ENCODE measurements around the gene HOOK1.
A peak's percentile ranks its signal among the peaks of the same experiment; 100 is the strongest.

Gene HOOK1

DNA sequence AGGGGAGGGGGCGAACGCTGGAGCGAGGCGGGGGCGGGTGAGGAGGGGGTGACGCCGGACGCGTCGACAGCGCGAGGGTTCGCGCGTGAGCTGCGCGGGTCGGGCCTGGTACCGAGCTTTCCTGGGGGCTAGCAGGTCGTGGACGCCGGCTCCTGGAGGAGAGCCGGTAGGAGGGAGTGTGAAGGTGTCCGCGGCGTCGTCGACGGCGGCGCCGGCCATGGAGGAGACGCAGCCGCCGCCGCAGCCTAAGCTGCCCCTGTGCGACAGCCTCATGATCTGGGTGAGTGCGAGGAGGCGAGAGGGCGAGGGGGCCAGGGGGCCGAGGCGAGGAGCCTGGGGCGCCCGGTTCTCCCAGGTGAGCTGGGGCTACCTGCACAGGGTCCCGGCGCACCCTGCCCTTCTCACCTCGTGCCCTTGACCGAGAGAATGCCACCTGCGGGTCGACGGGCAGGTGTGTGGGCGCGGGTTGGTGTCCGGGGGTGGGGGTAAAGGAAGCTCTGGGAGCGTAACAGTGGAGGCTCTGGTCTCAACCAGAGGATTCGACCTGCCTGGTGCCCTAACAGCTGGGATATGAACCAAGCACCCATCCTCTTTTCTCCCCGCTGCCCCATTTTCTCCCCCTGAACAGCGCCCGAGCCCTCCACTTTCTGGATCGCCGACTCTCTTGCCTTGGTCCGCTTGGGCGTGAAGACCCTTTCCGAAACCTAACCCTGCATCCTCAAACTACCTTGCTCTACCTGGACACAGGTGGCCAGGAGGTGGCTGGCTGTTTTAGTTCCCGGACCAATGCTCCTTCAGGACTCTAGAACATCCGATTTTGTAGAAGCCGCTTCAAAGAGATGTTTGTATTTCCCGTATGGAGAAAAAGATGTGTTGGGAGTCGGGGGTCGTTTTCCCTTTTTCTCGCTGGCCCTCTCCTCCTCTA is at the start of gene HOOK1:
Gene HOOK1, plus strand, starts transcription at position 49 of the 925 bp plus-strand sequence. Its CDS starts 169 bp downstream, at position 218.
- DNase-seq, result no peak

DNA sequence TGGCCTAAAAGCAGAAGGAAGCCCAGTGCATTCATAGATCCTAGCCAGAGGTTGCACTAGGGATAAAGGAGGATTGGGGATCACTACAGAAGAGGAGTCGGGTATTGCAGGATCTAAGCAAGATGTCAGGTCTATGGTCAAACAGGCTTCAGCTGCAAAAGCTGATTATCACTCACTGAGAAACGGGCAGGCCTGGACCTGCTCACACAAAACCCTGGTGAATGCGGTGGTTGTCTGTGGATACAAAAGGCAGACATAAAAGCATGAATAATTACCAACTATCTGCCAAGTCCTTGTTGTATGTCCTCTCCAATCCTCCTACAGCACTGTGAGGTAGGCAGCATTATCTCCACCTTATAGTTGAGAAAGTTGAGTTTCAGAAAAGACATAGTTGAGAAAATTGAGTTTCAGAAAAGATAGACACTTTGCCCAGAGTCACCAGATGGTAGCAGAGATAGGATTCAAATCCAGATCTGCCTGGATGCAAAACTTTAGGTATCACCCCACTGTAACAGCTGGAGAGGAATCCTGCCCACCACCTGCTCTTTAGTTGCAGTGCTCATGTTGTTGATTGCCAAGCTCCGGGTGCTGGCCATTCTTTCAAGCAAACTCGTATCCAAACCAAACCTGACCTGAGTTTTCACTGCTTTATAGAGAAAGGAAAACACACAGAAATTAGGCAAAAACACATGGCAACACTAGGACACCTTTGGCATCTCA is 49.6 kb upstream of the HOOK1 start:
- DNase-seq, result no peak

DNA sequence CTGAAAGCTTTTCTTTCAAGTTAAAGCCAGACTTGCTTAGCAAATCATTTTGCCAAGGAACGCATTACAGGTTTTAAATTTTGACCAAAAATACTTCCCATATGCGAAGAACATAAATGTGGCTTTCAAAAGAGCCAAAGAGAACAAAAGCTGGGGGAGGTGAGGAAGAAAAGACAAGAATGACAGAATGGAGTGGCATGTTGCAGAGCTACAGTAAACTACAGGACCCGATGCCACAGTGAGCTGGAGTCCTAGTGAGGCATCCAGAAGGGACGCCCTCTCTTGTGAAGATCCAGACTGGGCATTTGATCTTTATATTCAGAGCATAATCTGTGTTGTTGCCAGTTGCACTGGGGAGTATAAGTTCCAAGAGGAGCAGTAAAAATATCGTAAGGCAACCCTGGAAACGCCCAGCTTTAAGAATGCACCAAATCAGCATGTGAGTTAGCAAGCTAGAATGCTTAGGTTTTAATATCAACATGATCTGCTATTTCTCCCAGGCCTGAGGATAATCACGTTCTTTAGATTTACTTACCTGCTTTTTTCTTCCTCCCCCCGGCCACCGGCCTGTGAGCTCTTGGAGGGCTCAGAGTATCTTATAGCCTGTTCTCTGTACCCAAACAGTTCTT is 48.4 kb upstream of the HOOK1 start:
- DNase-seq, result no peak

DNA sequence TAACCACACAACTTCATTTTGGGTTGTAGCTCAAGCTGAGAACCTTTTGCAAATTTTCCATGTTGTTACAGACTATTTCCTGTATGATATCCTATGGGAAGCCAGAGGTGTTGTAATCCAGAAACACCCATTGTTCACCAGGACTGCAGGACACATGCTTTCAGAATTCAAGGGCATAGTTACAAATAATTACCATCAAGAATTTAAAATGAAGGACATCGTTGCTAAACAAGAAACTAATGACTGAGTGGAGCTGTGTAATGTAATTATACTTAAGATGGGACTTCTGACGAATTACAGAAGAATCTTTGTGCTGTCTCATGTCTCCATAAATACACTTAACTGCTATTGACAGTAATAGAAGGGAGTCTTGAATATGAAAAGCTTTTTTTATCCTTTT is 47.6 kb upstream of the HOOK1 start:
- no peak for DNase-seq

DNA sequence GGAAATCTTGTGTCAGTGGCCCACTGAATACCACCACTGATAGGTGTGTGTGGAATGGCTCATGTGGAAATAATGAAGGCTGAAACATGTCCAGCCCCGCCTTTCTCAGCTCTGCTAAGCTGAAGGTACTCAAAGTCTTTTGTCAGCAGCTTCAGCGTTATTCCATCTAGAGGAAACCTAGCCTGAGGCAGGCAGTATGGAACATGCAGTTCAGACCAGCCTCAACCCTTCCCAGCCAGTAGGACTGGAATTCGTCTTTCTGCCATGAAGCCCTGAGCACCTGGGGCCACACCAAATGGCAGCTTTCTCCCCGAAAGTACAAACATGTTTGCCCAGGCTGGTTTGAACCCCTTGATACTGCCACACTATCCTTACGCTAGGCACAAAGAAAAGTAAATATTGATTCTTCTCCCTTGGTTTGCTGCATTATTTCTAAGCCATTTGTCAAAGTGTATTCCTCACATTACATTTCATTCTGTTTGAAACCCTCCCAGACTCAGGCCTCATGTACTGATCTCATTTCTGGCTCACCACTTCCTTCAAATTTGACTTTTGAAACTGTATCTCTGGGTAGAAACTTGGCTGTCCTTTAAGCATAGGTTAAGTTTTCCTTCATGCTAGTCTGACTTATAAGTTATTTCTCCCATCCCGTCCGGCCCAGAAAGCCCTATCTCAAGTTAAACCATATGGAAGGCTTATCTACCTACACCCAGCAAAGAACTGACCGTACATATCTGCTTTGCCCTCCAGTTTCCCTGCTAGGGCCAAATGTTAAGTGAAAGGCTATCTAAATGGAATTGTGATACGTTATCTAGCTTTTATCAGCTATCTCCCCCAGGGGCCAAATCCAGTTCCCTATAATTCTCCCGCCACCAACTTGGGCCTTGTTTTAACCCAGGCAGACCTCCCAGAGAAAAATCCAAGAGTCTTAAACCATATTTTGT is 45.7 kb upstream of the HOOK1 start:
- DNase-seq, result no peak

DNA sequence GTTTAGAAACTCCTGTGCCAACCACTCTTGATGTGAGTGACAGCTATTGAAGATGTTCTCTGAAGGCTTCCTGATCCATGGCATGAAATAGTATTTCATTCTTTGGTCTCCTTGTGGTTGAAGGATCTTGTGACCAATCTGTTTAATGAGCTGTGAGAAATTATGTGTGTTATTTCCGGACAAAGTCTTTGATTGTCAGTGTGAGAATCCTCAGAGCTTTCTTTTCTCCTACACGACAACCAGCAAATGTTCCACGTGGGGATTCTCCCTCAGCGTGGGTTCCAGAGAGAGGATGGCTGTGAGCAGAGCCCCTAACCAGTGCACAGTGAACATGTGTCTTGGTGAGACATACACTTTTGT is 45.0 kb upstream of the HOOK1 start:
- DNase-seq, result no peak

DNA sequence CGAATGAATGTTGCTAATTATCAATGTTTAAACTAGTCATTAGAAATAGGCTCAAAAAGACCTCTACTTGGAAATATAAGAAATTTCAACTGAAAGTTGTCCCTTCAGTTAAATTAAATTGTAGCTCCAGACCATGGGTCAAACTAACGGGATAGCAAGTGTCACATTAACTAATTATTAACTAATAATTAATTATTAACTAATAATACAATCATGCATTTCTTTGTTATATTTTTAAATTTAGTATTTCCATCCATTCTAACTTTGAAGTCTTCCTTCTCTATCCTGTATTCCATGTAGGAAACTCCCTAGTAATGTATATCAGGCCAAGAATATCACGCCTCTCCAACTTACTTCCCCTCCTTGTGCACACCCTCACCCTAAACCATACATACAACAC is 43.4 kb upstream of the HOOK1 start:
- no peak for DNase-seq

DNA sequence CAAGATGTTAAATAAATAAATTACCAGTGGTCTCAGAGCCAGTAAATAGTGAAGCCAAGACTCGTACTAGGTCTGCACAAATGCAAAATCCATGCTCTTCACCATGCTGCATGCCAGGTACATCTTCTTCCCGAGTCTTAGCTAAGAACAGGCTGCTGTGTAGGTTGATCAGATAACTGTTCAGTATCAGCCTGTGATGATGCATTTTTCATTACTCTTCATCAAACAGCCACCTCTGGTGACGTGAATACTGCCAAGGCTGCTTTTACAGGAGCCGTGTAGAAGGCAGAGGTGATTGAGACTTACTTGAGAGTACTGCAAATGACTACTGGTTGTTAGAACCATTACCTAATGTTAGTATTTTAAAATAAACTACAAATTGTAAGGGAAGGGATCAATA is 39.3 kb upstream of the HOOK1 start:
- DNase-seq, result no peak

DNA sequence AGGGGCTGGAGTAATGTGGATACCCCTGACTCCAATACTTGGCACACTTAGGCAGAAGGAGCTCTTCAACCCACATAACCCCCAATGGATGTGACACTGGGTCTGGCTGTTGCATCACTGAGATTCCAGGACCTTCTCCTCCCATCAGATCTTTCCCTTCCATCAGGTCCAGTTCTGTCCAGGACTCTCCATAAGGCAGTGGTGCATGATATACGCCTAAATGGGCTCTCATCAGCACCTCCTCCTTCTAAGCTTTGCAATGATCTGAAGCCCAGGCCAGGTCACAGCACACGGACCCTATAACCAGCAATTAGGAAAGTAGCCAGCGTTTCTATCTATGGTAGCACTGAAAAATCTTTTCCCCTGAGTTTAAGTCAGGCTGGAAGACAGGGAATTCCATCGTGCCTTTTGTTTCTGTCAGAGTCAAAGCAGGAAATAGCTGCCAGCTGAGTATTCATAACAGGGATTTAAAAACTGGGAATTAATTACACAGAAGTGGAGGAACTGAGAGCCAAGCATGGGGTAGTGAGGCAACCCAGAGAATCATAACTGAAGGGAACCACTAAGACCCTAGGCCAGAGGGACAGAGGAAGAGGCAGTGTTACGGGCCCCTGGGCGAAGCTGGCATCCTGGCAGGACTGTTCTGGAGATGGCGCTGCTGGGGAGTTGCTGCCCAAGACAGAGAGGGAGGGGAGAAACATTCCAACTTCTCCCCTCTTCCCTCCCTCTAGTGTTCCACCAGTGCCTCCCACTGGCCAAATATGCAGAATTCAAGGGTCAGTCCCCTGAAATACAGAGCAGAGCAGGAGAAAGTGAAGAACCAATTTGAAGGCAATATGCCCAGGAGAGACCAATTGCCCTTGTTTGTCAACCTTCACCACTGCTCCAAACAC is 37.5 kb upstream of the HOOK1 start:
- DNase-seq, result no peak

DNA sequence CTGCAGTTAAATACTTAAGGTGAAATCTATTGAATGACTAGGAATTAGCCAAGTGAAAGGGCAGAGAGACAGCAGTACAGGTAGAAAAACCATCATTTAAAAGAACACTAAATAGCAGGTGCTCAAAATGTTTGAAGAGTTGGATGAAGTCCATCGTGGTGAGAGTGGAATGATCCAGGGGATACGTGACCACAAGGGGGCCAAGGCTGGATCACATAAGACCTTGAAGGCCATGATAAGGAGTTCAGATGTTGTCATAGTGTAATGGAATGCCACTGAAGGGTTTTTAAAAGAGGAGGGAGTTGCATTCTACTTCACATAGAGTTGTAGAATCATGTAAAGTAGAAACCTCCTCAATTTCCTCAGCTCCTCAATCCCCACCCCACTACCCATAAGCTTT is 34.8 kb upstream of the HOOK1 start:
- no peak for DNase-seq

DNA sequence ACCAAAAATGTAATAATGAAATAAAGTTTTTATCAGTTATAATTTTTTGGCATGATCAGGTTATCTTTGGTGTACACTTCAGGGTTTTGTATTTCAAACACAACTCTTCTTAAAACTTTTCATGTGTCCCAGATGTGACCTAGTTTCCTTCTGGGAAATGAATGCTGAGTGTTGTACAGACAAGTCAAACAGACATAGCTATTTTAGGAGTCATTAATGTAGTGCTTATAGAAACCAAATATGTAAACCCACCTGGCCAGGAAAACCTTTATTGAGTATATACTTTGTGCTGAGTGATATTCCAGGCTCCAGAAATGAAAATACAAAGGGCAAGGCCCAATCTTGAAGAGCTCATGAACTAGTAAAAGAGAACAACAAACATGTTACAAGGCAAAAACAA is 25.9 kb upstream of the HOOK1 start:
- DNase-seq, result no peak

DNA sequence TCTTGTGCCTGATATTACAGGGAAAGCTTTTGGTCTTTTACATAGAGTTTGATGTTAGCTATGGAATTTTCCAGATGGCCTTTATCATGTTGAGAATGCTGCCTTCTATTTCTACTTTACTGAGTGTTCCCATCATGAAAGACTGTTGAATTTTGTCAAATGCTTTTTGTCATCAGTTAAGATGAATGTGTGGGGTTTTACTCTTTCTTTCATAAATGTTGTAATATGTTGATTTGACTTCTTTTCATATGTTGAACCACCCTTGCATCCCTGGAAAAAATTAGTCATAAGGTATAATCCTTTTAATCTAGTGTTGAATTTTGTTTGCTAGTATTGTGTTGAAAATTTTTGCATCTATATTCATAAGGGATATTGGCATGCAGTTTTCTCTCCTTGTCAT is 16.1 kb upstream of the HOOK1 start:
- no peak for DNase-seq

DNA sequence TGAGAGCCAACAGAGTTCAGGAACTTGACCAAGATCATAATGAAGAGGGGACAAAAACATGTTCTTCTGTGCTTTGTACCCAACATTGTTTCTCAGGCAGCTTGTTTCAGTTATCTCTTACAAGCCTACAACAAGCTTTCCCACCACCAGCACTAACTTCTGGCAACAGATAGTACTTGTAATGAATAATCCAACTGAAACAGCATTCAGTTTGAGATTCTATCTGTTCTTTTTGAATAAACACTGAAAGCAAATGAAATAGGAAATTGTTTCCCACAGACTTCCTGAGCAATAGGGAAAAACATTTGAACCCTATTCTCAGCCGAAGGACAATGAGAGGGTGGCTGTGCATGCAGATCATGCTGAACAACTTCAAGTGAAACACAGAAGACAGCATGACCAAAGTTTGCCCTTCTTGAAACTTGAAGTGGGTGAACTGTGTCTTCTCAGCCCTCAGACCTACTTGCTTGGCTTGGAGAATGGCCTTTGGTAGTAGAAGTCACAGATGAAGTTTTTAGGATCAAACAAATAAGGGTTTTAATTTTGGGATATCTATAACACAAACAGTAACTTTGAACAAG is 11.2 kb upstream of the HOOK1 start:
- DNase-seq, result no peak

DNA sequence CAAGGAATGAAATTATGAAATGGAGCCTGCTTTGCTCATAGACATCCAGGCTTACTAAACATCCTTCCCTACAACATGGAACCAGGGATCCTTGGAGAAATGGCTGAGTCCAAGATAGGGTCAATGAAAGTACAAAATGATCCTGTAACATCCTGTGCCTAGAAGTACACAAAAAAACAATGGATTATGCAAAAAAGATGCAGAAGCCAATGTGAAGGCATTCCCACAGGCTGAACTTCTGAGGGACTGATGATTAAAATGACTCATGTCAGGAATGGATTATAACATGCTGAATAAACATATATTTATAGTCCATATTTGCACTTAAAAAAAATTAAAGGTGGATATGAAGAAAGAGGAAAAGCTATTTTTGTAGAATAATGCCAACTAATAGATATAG is 10.4 kb upstream of the HOOK1 start:
- no peak for DNase-seq

DNA sequence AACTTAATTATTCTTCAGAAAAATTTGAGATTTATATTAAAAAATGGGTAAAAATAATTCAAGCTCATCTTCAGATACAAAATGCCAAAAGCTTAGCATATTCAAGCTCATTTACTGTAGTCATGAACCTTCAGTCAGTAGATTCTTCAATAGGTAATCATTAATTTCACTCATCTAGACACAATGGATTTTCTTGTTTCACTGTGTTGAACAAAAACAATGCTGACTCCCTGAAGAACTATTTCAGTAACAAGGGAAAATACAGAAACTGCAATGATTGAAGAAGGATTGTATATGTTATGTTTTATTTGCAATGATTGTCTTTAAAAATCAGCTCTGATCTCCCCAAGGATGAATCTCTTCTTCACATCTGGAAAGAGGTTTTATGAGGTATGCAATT is 9.2 kb upstream of the HOOK1 start:
- DNase-seq, result no peak

DNA sequence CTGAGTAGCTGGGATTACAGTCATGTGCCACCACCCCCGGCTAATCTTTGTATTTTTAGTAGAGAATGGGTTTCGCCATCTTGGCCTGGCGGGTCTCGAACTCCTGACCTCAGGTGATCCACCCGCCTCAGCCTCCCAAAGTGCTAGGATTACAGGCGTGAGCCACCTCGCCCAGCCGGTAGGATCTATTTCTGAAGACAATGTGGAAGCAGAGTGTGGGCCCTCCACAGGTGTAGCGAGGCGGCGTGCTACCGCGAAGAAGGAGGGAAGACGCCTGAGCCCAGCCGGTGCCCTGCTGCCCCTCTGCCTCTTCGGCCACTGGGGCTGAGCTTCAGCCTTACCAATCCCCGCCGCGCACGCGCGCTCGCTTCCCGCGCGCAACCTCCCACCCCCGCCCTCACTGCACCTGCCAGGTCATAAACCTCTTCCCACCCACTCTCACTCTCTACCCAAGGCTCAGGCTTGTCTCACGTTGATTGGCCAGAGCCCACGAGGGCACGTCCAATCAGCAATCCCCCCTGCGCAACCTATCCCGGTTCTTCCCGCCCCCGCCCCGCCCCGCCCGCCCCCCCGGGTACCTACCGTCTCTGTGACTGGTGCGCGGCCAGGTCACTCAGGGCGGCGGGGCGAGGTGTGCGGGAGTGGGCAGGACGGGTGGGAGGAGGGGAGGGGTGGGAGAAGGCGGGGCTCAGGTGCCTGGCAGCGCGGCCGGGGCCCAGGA is 409 bp upstream of the HOOK1 start:
- DNase-seq, result peak; percentile 88

DNA sequence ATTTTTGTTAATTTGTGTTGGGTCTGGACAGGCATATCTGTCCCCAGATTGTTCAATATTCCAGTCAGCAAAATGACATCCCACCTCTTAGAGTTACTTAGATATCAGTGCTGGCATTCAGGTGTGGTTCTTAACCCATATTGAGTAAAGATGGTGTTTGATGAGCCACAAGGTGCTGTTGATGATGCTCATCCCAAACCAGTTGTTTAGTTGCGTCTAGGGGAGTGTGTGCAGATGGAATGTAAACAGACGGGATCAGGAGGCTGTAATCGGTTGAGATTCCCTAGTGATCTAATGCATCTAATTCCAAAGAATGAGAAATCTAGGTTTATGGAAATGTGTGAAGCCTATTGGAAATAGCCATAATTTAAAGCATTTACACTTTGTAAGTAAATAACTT is 1.1 kb downstream of the HOOK1 start:
- no peak for DNase-seq

DNA sequence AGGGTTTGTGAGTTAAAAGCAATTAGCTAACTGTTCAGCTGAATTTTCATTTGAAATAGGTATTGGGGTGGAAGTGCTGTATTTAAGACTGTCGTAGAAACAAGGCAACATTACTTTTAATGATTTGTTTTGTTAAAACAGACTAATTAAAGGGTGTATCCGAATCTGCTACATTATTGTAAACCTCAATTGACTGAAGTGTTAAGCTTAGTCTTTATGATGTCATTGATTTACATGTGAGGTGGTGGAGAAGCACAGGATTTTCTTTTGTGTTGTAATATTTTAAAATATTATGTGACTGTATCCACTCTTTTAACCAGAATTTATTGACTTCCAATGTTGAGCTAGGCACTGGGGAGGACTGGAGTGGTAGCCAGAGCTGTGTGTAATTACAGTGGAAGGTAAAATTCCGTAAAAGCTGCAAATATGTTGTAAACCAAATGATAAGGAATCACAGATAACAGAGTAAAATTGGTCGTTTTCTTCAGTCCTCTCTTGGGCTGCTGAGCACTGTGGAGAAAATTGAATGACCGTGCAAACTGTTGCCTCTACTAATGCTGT is 1.6 kb downstream of the HOOK1 start:
- DNase-seq, result no peak

DNA sequence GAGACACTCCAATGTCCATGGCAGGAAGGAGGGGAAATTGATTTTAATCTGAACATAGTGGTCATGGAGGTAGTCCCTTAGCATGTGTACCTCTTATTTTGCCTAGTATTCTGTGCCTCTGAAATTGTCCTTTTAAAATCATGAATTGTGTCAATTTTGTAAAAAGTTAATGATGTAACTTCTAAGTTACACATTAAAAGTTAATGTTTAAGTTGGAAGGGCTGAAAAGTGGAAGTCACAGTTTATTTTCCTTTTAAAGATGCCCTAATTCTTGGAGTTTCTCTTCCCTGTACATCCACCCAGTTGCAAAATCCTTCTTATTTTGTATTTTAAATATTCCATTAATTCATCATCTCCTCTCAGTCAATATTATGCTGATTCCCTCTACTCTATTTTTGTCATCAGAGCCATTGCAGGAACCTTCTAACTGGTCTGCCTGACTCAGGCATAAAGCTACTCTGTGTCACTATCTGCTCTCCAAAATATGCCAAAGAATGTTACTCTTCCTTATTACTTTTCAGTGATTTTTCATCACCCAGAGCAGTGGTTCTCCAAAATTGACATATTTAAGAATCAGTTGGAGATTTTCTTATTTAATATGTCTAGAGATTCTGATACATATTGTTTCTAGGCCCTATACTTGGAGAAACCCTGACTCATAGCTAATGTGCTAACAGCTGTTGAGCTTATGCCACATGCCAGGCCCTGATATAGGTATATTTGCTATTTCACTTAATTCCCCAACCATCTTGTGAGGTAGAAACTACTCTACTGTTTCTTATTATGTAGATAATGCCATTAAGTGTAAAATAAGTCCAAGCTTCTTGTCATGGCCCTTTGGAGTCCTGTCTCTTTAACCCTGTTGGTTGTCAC is 5.1 kb downstream of the HOOK1 start:
- DNase-seq, result no peak
